SK-N-MC (cell line): Measurements from ENCODE around the gene PRL.

Experiments used
- DNase-seq: peaks from one replicate; pipeline ENCODE4 v3.0.0-alpha.2; 2011; ENCODE audit warnings: low read depth, low spot score
- H3K27ac ChIP-seq: fragments of 200-600 bp; sonication (generic); 2 replicates; pipeline ENCODE4 v1.5.1; 2016; ENCODE audit warnings: mixed run types
- H3K36me3 ChIP-seq: fragments of 200-600 bp; sonication (generic); 2 replicates; pipeline ENCODE4 v1.6.1; 2017; ENCODE audit warnings: antibody characterized with exemption, low read length, mixed read lengths; ENCODE audit not compliant: insufficient read depth
- H3K4me3 ChIP-seq: fragments of 200-600 bp; sonication (generic); 2 replicates; pipeline ENCODE4 v1.5.1; 2016
- H3K9ac ChIP-seq: fragments of 200-600 bp; sonication (generic); 2 replicates; pipeline ENCODE4 v1.8.0; 2017; ENCODE audit warnings: mixed run types, mixed read lengths; ENCODE audit not compliant: insufficient read length
- H3K9me3 ChIP-seq: fragments of 200-600 bp; sonication (generic); 2 replicates; pipeline ENCODE4 v1.6.1; 2017; ENCODE audit warnings: low read depth, mild to moderate bottlenecking, antibody characterized with exemption, low read length, moderate library complexity, mixed read lengths
- EZH2 ChIP-seq: fragments of 200-600 bp; sonication (generic); IDR thresholded peaks from one replicate; pipeline ENCODE4 v1.6.1; 2017; ENCODE audit warnings: antibody characterized with exemption
- FOXP2 ChIP-seq: optimal IDR thresholded peaks from 2 replicates; pipeline ENCODE3; 2011; ENCODE audit warnings: mild to moderate bottlenecking, moderate library complexity; ENCODE audit not compliant: insufficient read depth; ENCODE audit errors: extremely low read length, control extremely low read depth
- POLR2AphosphoS5 ChIP-seq: IDR thresholded peaks from 2 replicates; pipeline ENCODE4 v1.6.1; 2012; ENCODE audit warnings: mild to moderate bottlenecking, low read depth, low read length, borderline replicate concordance

The PRL gene

DNA sequence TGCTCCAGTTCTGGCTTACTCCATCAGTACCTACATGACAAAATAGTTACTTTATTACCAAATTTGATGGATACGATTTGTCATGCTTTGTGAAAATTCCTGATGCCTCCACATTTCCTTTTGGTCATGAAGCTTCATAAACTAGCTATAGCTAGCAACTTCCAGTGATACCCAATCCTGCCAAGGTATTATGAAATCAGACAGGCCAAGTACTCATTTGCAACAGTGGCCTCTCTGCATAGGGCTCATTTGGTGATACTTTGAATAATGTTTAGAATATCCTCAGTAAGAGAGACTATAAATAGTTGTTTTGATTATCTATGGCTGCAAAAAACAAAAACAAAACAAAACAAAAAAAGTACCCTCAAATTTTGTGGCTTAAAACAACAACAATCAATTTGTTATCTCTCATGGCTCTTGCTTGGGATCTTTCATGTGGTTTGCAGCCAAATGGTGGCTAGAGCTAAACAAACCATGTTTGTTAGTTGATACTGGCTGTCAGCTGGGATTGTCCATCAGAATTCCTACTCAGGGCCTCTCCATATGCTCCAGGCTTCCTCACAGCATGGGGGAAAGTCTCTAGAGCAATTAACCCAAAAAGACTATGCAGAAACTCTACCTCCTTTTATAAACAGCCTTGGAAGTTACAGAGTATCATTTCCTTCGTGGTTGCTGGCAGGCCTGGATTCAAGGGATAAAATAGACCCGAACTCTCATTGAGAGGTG, 10.1 kb upstream of the PRL start:
- Histone ChIP-seq H3K4me3 (no peak overlapping the region), H3K36me3 (no peaks in the 10 kb centered on the region), H3K9ac (no peak overlapping the region), H3K27ac (no peak overlapping the region), H3K9me3 (peaks cover 4% of the 10 kb centered on the region; the same call in 1 of the 2 replicates)
- DNase-seq: no peak
- TF ChIP-seq FOXP2 (no peak), EZH2 (no peak), POLR2AphosphoS5 (no peak)

DNA sequence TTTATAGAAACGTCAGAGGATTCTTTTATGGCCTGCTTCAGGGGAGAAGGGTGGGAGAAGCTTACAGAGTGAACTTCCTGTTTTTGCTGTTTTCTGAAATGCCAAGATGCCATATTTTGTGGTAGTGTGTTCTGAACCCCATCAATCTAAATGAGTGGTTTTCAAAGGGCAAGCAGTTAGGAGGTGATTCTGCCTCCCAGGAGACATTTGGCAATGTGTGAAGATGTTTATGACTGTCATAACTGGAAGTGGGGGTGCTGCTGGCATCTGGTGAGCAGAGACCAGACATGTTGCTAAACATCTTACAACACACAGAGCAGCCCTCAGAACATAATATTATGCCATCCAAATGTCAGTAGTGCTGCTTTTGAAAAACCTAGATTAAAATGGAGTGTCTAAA, 6.0 kb upstream of the PRL start:
- DNase-seq: no peak
- H3K27ac ChIP-seq: 0 out of 2 replicates have a peak overlapping the region, but pooled peaks have one; percentile 4
- no peaks in the 10 kb centered on the region for H3K36me3 ChIP-seq
- no peaks in the 10 kb centered on the region for H3K9me3 ChIP-seq
- no peak overlapping the region for H3K9ac ChIP-seq
- no peak for TF ChIP-seq FOXP2
- TF ChIP-seq EZH2: no peak
- no peak for TF ChIP-seq POLR2AphosphoS5
- no peak overlapping the region for H3K4me3 ChIP-seq

DNA sequence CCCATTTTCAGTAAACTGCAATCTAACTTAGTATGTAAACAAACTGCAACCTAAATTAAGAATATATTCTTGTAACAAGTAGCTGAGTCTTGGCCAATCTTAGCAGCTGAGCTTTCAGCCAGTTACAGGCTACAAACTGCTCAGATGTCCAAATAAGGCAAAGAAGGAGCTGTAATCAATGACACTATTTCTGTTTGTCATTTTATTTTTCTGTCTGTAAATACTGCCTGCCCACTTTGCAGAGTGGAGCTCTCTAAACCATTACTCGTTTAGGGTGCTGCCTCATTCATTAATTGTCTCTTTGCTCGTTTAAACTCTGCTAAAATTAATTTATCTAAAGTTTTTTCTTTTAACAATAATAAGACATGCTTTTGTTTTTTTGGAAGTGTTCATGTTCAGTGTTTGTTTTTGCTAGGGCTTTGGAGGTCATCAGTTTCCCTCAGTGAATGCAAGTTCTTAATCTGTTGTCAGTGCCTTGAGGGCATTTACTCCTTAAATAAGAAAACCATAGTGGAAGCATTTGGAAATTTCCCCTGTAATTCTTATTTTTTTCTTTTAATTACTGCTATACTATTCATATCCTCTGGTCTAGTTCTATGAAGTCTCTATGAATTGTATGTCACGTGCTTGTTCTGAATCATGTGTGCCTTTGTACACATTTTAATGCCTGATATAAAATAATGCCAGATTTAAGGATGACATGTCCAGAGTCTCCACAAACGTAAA, 3.6 kb upstream of the PRL start:
- no peak overlapping the region for H3K9ac ChIP-seq
- DNase-seq: no peak
- peak overlapping the region; percentile 38; the same call in 1 of the 2 replicates for H3K27ac ChIP-seq
- no peaks in the 10 kb centered on the region for H3K36me3 ChIP-seq
- no peaks in the 10 kb centered on the region for H3K9me3 ChIP-seq
- no peak overlapping the region for H3K4me3 ChIP-seq
- TF ChIP-seq POLR2AphosphoS5 (no peak), EZH2 (no peak), FOXP2 (no peak)

GRCh38 chr6:22298475-22298890, 1.6 kb upstream of the PRL start:
- Histone ChIP-seq H3K36me3 (no peaks in the 10 kb centered on the region), H3K27ac (no peak overlapping the region), H3K9ac (no peak overlapping the region), H3K9me3 (no peaks in the 10 kb centered on the region), H3K4me3 (no peak overlapping the region)
- no peak for DNase-seq
- TF ChIP-seq EZH2 (no peak), POLR2AphosphoS5 (no peak), FOXP2 (no peak)

- no peak overlapping the region for H3K9ac ChIP-seq
- no peaks in the 10 kb centered on the region for H3K36me3 ChIP-seq
- DNase-seq: no peak
- H3K4me3 ChIP-seq: no peak overlapping the region
- H3K27ac ChIP-seq: no peak overlapping the region
- no peak for TF ChIP-seq EZH2
- no peak for TF ChIP-seq FOXP2
- TF ChIP-seq POLR2AphosphoS5: no peak
- H3K9me3 ChIP-seq: no peaks in the 10 kb centered on the region
These were observed 769 bp downstream of the PRL start for GRCh38 chr6:22296067-22296466.

- TF ChIP-seq POLR2AphosphoS5 (no peak), EZH2 (no peak), FOXP2 (no peak)
- no peak for DNase-seq
These were observed 1.7 kb downstream of the PRL start for GRCh38 chr6:22295145-22295544.

GRCh38 chr6:22294301-22294700, 2.5 kb downstream of the PRL start:
- Histone ChIP-seq H3K9me3 (no peaks in the 10 kb centered on the region), H3K9ac (no peak overlapping the region), H3K36me3 (no peaks in the 10 kb centered on the region), H3K4me3 (no peak overlapping the region), H3K27ac (peak overlapping the region; percentile 76)
- no peak for TF ChIP-seq EZH2
- TF ChIP-seq FOXP2: no peak
- no peak for TF ChIP-seq POLR2AphosphoS5
- no peak for DNase-seq

More at GRCh38 chr6:22295145-22295544, 1.7 kb downstream of the PRL start:
- no peak overlapping the region for H3K27ac ChIP-seq
- no peak overlapping the region for H3K4me3 ChIP-seq
- H3K36me3 ChIP-seq: no peaks in the 10 kb centered on the region
- H3K9ac ChIP-seq: no peak overlapping the region
- H3K9me3 ChIP-seq: no peaks in the 10 kb centered on the region

DNA sequence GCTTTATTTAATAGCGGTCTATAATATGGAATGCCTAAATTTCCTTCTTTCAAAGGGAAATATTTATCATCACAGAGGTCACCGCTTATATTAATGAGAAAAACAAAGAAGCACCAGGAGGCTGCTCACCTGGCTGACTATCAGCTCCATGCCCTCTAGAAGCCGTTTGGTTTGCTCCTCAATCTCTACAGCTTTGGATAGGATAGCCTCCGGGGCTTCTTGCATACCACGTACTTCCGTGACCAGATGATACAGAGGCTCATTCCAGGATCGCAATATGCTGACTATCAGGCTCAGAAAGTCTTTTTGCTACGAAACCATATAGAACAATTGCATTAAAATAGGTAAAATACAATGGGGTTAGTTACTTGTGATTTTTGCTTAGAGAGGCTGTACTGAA, 6.8 kb downstream of the PRL start:
- H3K9ac ChIP-seq: no peak overlapping the region
- H3K9me3 ChIP-seq: no peaks in the 10 kb centered on the region
- H3K27ac ChIP-seq: no peak overlapping the region
- TF ChIP-seq EZH2 (no peak), FOXP2 (no peak), POLR2AphosphoS5 (no peak)
- DNase-seq: no peak
- no peaks in the 10 kb centered on the region for H3K36me3 ChIP-seq
- H3K4me3 ChIP-seq: no peak overlapping the region
